Vagina (tissue), 2 donors: ENCODE measurements around the gene KCTD16. TPM values are rescaled to one million over a fixed set of nuclear protein-coding genes. Genes with fewer than 3 reads are reported as not detected.

Experiments used
- DNase-seq, 2 donors: peaks; one replicate each; pipeline ENCODE4 v3.0.0-alpha.2; 2017; ENCODE audit errors: extremely low spot score in 2 of 2
- H3K27ac ChIP-seq: fragments of 200-600 bp; sonication (generic); one replicate; pipeline ENCODE4 v1.5.1; 2019
- H3K27me3 ChIP-seq: fragments of 200-600 bp; sonication (generic); one replicate; pipeline ENCODE4 v1.5.1; 2019
- H3K36me3 ChIP-seq, 2 donors: fragments of 200-600 bp; sonication (generic); one replicate each; pipeline ENCODE4 v1.5.1; 2017 to 2019
- H3K4me1 ChIP-seq: fragments of 200-600 bp; sonication (generic); one replicate; pipeline ENCODE4 v1.5.1; 2019
- H3K4me3 ChIP-seq, 2 donors: fragments of 200-600 bp; sonication (generic); 1 replicate in 1 of 2; 2 replicates in 1 of 2; pipeline ENCODE4 v1.5.1; 2016 to 2019
- H3K9me3 ChIP-seq: fragments of 200-600 bp; sonication (generic); one replicate; pipeline ENCODE4 v1.5.1; 2019
- CTCF ChIP-seq, 3 experiments: fragments of 450-650 bp in 2 of 3; fragments of 200-600 bp in 1 of 3; sonication (generic) in 1 of 3; IDR thresholded peaks; one replicate each; pipeline ENCODE4 v1.5.1; 2017 to 2019; ENCODE audit warnings: antibody characterized with exemption in 3 of 3, mild to moderate bottlenecking in 2 of 3, moderate library complexity in 2 of 3
- POLR2A ChIP-seq, 2 donors: fragments of 450-650 bp; IDR thresholded peaks; one replicate each; pipeline ENCODE4 v1.6.1; 2017; ENCODE audit warnings: antibody characterized with exemption in 2 of 2, mild to moderate bottlenecking in 2 of 2, moderate library complexity in 2 of 2
- POLR2AphosphoS5 ChIP-seq, 2 donors: sonication (generic); formaldehyde crosslinking; IDR thresholded peaks; one replicate each; pipeline ENCODE4 v1.9.0; 2017; ENCODE audit warnings: antibody characterized with exemption in 2 of 2, mild to moderate bottlenecking in 2 of 2, low read depth in 1 of 2; ENCODE audit not compliant: insufficient read depth in 1 of 2
- intact Hi-C: fragments of 100-400 bp; cut with DNase I; formaldehyde crosslinking; loops from one replicate; pipeline ENCODE4 v1.15.1; 2023
- total RNA-seq: library from RNA; depleted of rRNA; stranded (reverse); fragments of >200 nt; gene quantifications from one replicate; pipeline ENCODE4 v1.2.3, GENCODE V29; 2016

The KCTD16 gene
- total RNA-seq, 1 donor from 2014 or later: 0.25 TPM

- Histone ChIP-seq H3K4me1 (peaks cover 9% of the 10 kb centered on the region), H3K9me3 (no peaks in the 10 kb centered on the region), H3K36me3 (no peaks in the 10 kb centered on the region), H3K27me3 (peaks cover 4% of the 10 kb centered on the region), H3K27ac (no peak overlapping the region), H3K4me3 (no peak overlapping the region)
- intact Hi-C loops: no loop called here
- no peak for DNase-seq
- TF ChIP-seq CTCF (IDR thresholded peaks at IDR 0.05): no peak
- no peak for TF ChIP-seq POLR2A (IDR thresholded peaks at IDR 0.05)
- TF ChIP-seq POLR2AphosphoS5 (IDR thresholded peaks at IDR 0.05; ENCODE audit: insufficient read depth in 1 of 2, low read depth in 1 of 2): no peak
Measured at GRCh38 chr5:144209361-144209760, 38.7 kb downstream of the KCTD16 start.

- H3K4me1 ChIP-seq: no peaks in the 10 kb centered on the region
- H3K36me3 ChIP-seq: no peaks in the 10 kb centered on the region
- no peaks in the 10 kb centered on the region for H3K27me3 ChIP-seq
- no peaks in the 10 kb centered on the region for H3K9me3 ChIP-seq
- no peak overlapping the region for H3K4me3 ChIP-seq
- intact Hi-C loops: no loop called here
- DNase-seq: no peak
- H3K27ac ChIP-seq: no peak overlapping the region
- TF ChIP-seq POLR2A (IDR thresholded peaks at IDR 0.05): no peak
- TF ChIP-seq CTCF (IDR thresholded peaks at IDR 0.05): no peak
- no peak for TF ChIP-seq POLR2AphosphoS5 (IDR thresholded peaks at IDR 0.05; ENCODE audit: insufficient read depth in 1 of 2, low read depth in 1 of 2)
Measured at GRCh38 chr5:144210655-144211054, 40.0 kb downstream of the KCTD16 start.

DNA sequence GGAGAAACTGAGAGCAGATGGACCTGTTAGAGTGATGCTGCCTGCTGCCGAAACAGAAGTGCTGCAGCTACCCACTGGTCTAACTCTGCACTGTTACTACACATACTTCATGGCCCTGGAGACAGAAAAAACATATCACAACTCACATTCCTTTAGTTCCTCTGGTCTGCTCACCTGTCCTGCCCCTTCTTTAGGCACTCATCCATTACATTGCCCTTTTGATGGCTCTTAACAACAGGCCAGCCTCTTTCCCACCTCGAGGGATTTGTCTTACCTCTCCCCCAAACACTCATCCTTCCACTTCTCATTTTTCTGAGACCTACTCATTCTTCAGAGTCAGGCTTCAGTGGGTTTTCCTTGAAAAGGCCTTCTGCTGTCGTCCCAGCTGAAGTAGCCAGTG is 49.2 kb downstream of the KCTD16 start:
- no peaks in the 10 kb centered on the region for H3K36me3 ChIP-seq
- H3K27ac ChIP-seq: no peak overlapping the region
- TF ChIP-seq CTCF (IDR thresholded peaks at IDR 0.05) (no peak), POLR2AphosphoS5 (IDR thresholded peaks at IDR 0.05; ENCODE audit: insufficient read depth in 1 of 2, low read depth in 1 of 2) (no peak), POLR2A (IDR thresholded peaks at IDR 0.05) (no peak)
- no peaks in the 10 kb centered on the region for H3K4me1 ChIP-seq
- no peak for DNase-seq
- no peaks in the 10 kb centered on the region for H3K9me3 ChIP-seq
- H3K27me3 ChIP-seq: no peaks in the 10 kb centered on the region
- no peak overlapping the region for H3K4me3 ChIP-seq
- intact Hi-C loops: no loop called here

GRCh38 chr5:144227363-144227999 is 56.8 kb downstream of the KCTD16 start:
- Histone ChIP-seq H3K4me3 (no peak overlapping the region), H3K36me3 (no peaks in the 10 kb centered on the region), H3K4me1 (no peaks in the 10 kb centered on the region), H3K9me3 (no peaks in the 10 kb centered on the region), H3K27ac (no peak overlapping the region), H3K27me3 (no peaks in the 10 kb centered on the region)
- TF ChIP-seq POLR2AphosphoS5 (IDR thresholded peaks at IDR 0.05; ENCODE audit: insufficient read depth in 1 of 2, low read depth in 1 of 2) (no peak), POLR2A (IDR thresholded peaks at IDR 0.05) (no peak)
- intact Hi-C loops: no loop called here
- DNase-seq: no peak

DNA sequence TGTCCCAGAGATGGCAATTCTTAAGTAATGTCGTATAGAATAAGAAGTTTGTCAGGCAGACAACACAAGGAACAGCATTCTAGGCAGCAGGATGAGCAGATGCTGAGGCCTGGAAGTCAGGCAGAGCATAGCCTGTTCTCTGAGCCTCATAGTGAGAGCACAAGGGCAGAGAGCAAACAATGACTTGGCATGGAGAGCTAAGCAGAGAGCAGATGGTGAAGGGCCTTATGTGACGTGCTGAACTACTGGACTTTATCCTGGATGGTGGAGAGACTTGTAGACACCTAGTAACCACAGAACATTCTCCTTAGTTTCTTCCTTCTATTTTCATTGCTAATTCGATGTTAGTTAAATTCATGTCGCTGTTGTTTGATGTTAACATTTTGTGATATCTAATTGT is 60.1 kb downstream of the KCTD16 start:
- Histone ChIP-seq H3K27me3 (no peaks in the 10 kb centered on the region), H3K4me3 (no peak overlapping the region), H3K9me3 (no peaks in the 10 kb centered on the region), H3K27ac (no peak overlapping the region), H3K4me1 (no peaks in the 10 kb centered on the region), H3K36me3 (no peaks in the 10 kb centered on the region)
- intact Hi-C loops: no loop called here
- no peak for DNase-seq
- no peak for TF ChIP-seq POLR2A (IDR thresholded peaks at IDR 0.05)
- no peak for TF ChIP-seq CTCF (IDR thresholded peaks at IDR 0.05)
- TF ChIP-seq POLR2AphosphoS5 (IDR thresholded peaks at IDR 0.05; ENCODE audit: insufficient read depth in 1 of 2, low read depth in 1 of 2): no peak
